Endothelial cell of umbilical vein (primary cell): ENCODE results near the gene RSF1. TPM values are rescaled to one million over a fixed set of nuclear protein-coding genes. Genes with fewer than 3 reads are reported as not detected.

Source experiments
- BruUV-seq: library from RNA; stranded (reverse); fragments of 400-500 nt; replicated peaks from 2 replicates; lab custom pipeline; 2021; lab: Mats Ljungman, UMichigan
- CTCF ChIA-PET: fragments of 300-600, 350-600 bp; sonication (Branson Sonifier 250); formaldehyde crosslinking; loops from one replicate; lab custom pipeline; 2021; ENCODE audit warnings: antibody characterized with exemption, inconsistent platforms; lab: Charles Lee
- POLR2A ChIA-PET: fragments of 300-600, 350-600 bp; sonication (Branson Sonifier 250); formaldehyde crosslinking; loops from one replicate; lab custom pipeline; 2021; ENCODE audit warnings: antibody characterized with exemption, inconsistent platforms; lab: Charles Lee
- DNase-seq: peaks from one replicate; pipeline ENCODE4 v3.0.0-alpha.2; 2011; ENCODE audit warnings: low read depth, low spot score
- FAIRE-seq: peaks from 2 replicates; lab custom pipeline; 2011; peaks lifted over from hg19 to GRCh38; lab: Jason Lieb, UNC
- H2AFZ ChIP-seq: 2 replicates; pipeline ENCODE4 v1.6.0; 2012; ENCODE audit warnings: low read depth, low read length, control low read depth, inconsistent platforms
- H3K27ac ChIP-seq: 2 replicates; pipeline ENCODE4 v1.5.1; 2011; ENCODE audit warnings: low read depth, mild to moderate bottlenecking, control low read depth, low read length, moderate library complexity; ENCODE audit not compliant: insufficient read depth
- H3K27me3 ChIP-seq, 2 experiments: 2 replicates each; pipeline versions ENCODE4 v1.6.0 to v1.6.1; 2011; ENCODE audit warnings: low read length in 2 of 2, mixed read lengths in 1 of 2; ENCODE audit not compliant: control insufficient read depth in 2 of 2, insufficient read depth in 2 of 2
- H3K36me3 ChIP-seq, 2 experiments: 2 replicates in 1 of 2; 3 replicates in 1 of 2; pipeline ENCODE4 v1.5.1; 2011; ENCODE audit warnings: low read length in 2 of 2, mild to moderate bottlenecking in 1 of 2, moderate library complexity in 1 of 2; ENCODE audit not compliant: control insufficient read depth in 2 of 2, insufficient read depth in 2 of 2; ENCODE audit errors: extremely low read depth in 1 of 2
- H3K4me1 ChIP-seq: 3 replicates; pipeline ENCODE4 v1.5.1; 2011; ENCODE audit warnings: mild to moderate bottlenecking, low read length; ENCODE audit not compliant: control insufficient read depth, insufficient read depth; ENCODE audit errors: extremely low read depth
- H3K4me2 ChIP-seq: 2 replicates; pipeline ENCODE4 v1.6.1; 2011; ENCODE audit warnings: low read length, control low read depth, mixed read lengths; ENCODE audit not compliant: insufficient read depth
- H3K4me3 ChIP-seq, 3 experiments: fragments of 200-600 bp in 1 of 3; sonication (generic), shearing (Covaris generic) in 1 of 3; replicated peaks in 1 of 3; 2 replicates each; pipeline ENCODE4 v1.5.1; 2011 to 2016; ENCODE audit warnings: control low read depth in 3 of 3, low read length in 3 of 3, mild to moderate bottlenecking in 2 of 3, inconsistent platforms in 1 of 3, low read depth in 1 of 3, moderate library complexity in 1 of 3; ENCODE audit not compliant: insufficient read depth in 1 of 3
- H3K79me2 ChIP-seq: 2 replicates; pipeline ENCODE4 v1.6.0; 2012; ENCODE audit warnings: low read length, inconsistent platforms; ENCODE audit not compliant: control insufficient read depth, insufficient read depth
- H3K9ac ChIP-seq: replicated peaks from 2 replicates; pipeline ENCODE3; 2011; ENCODE audit warnings: low read length, control low read depth; ENCODE audit not compliant: insufficient read depth; ENCODE audit errors: extremely low read depth
- H3K9me1 ChIP-seq: replicated peaks from 3 replicates; pipeline ENCODE4 v1.6.0; 2011; ENCODE audit warnings: mild to moderate bottlenecking, low read length; ENCODE audit not compliant: control insufficient read depth, insufficient read depth; ENCODE audit errors: extremely low read depth
- H3K9me3 ChIP-seq: replicated peaks from 2 replicates; pipeline ENCODE4 v1.5.1; 2012; ENCODE audit warnings: low read length, inconsistent platforms; ENCODE audit not compliant: control insufficient read depth, insufficient read depth
- H4K20me1 ChIP-seq: replicated peaks from 2 replicates; pipeline ENCODE3; 2011; ENCODE audit warnings: mild to moderate bottlenecking, low read length; ENCODE audit not compliant: control insufficient read depth, insufficient read depth; ENCODE audit errors: extremely low read depth
- EZH2 ChIP-seq: IDR thresholded peaks from 2 replicates; pipeline ENCODE4 v1.6.1; 2012; ENCODE audit warnings: borderline replicate concordance, low read depth, mild to moderate bottlenecking, moderate library complexity, low read length, inconsistent platforms; ENCODE audit not compliant: severe bottlenecking
- FOS ChIP-seq: IDR thresholded peaks from 2 replicates; pipeline ENCODE4 v1.6.1; 2011; ENCODE audit warnings: mild to moderate bottlenecking, low read length, moderate library complexity, borderline replicate concordance; ENCODE audit not compliant: insufficient read depth
- GATA2 ChIP-seq: IDR thresholded peaks from 2 replicates; pipeline ENCODE4 v1.7.0; 2011; ENCODE audit warnings: low read depth, mild to moderate bottlenecking, moderate library complexity, mixed read lengths, low read length; ENCODE audit not compliant: insufficient read length, insufficient read depth
- JUN ChIP-seq: IDR thresholded peaks from 2 replicates; pipeline ENCODE4 v1.6.1; 2011; ENCODE audit warnings: borderline replicate concordance, low read depth; ENCODE audit not compliant: insufficient read length, insufficient read depth
- MYC ChIP-seq: IDR thresholded peaks from one replicate; pipeline ENCODE4 v1.6.1; 2011; ENCODE audit warnings: mild to moderate bottlenecking, low read depth, low read length
- POLR2A ChIP-seq: IDR thresholded peaks from 2 replicates; pipeline ENCODE4 v1.6.1; 2012; ENCODE audit warnings: low read depth, mild to moderate bottlenecking, control low read depth, low read length
- POLR2AphosphoS5 ChIP-seq: IDR thresholded peaks from 2 replicates; pipeline ENCODE4 v1.6.1; 2012; ENCODE audit warnings: low read depth, mild to moderate bottlenecking, control low read depth, low read length, moderate library complexity; ENCODE audit not compliant: insufficient read depth
- dilution Hi-C: fragments of 300-500 bp; cut with MboI; formaldehyde crosslinking; loops from one replicate; pipeline ENCODE4 v1.15.0; 2019; ENCODE audit warnings: low sequenced_read_pairs; ENCODE audit not compliant: extremely low pct_ligation_motif_present
- intact Hi-C: fragments of 100-400 bp; cut with micrococcal nuclease; formaldehyde crosslinking; loops from one replicate; pipeline ENCODE4 v1.10.0; 2022
- polyA plus RNA-seq, 4 experiments: library from polyadenylated mRNA; depleted of rRNA in 3 of 4; stranded (reverse) in 3 of 4; unstranded in 1 of 4; fragments of >200 nt; gene quantifications; 2 replicates each; pipeline versions ENCODE4 v1.2.1 to v1.2.3, GENCODE V29; 2011 to 2012; ENCODE audit warnings: missing spikeins in 1 of 4
- total RNA-seq: library from RNA; stranded (reverse); gene quantifications from 2 replicates; pipeline ENCODE4 v1.2.3, GENCODE V29; 2021
- TF ChIP-seq, protein P1 (sequence below): IDR thresholded peaks from 2 replicates; pipeline ENCODE4 v1.6.1; 2011; ENCODE audit not compliant: insufficient read depth, insufficient read length
- TF ChIP-seq, protein P2 (sequence below), 2 donors: IDR thresholded peaks; 1 replicate in 1 of 2; 2 replicates in 1 of 2; pipeline ENCODE4 v1.5.1; 2011; ENCODE audit warnings: low read length in 2 of 2, mild to moderate bottlenecking in 2 of 2, moderate library complexity in 2 of 2, control low read depth in 1 of 2, inconsistent platforms in 1 of 2, low read depth in 1 of 2; ENCODE audit not compliant: insufficient read depth in 1 of 2; ENCODE audit errors: extremely low read depth in 1 of 2

The RSF1 gene
- total and polyA plus RNA-seq, 2 donors (not counting 3 experiments of a cell fraction or from before 2014, with no cell fraction given): 10.0 to 55.1 TPM

DNA sequence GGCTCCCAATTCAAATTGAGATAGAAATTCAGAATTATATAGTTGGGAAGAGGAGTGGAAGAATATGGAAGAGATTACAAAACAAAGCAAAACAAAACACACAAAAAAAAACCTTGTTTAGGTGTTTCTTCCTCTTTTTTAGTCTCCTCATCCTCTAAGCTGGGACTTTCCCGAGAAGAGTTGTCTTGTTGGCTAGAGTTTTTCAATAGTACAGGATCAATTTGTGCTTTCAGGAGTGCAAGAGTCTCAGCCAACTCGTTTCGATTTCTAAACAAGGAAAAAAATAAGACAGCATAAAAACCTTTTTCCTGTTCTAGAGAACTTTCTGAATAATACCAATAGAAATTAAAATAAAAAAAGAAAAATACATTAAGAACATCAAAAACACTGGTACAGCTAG, 95.1 kb downstream of the RSF1 start:
- no peak for TF ChIP-seq FOS
- no peak for TF ChIP-seq MYC
- TF ChIP-seq, protein P1, sequence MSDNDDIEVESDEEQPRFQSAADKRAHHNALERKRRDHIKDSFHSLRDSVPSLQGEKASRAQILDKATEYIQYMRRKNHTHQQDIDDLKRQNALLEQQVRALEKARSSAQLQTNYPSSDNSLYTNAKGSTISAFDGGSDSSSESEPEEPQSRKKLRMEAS: no peak
- no peak for TF ChIP-seq POLR2AphosphoS5
- TF ChIP-seq, protein P2, sequence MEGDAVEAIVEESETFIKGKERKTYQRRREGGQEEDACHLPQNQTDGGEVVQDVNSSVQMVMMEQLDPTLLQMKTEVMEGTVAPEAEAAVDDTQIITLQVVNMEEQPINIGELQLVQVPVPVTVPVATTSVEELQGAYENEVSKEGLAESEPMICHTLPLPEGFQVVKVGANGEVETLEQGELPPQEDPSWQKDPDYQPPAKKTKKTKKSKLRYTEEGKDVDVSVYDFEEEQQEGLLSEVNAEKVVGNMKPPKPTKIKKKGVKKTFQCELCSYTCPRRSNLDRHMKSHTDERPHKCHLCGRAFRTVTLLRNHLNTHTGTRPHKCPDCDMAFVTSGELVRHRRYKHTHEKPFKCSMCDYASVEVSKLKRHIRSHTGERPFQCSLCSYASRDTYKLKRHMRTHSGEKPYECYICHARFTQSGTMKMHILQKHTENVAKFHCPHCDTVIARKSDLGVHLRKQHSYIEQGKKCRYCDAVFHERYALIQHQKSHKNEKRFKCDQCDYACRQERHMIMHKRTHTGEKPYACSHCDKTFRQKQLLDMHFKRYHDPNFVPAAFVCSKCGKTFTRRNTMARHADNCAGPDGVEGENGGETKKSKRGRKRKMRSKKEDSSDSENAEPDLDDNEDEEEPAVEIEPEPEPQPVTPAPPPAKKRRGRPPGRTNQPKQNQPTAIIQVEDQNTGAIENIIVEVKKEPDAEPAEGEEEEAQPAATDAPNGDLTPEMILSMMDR (IDR thresholded peaks at IDR 0.05; ENCODE audit: extremely low read depth in 1 of 2, insufficient read depth in 1 of 2, low read depth in 1 of 2, low read length in 2 of 2): no peak
- no peak for TF ChIP-seq GATA2
- TF ChIP-seq EZH2: no peak
- no peak for TF ChIP-seq POLR2A
- no peak for TF ChIP-seq JUN
- intact Hi-C loops (no loop called here), dilution Hi-C loops (no loop called here)
- Histone ChIP-seq H3K9me3 (no peaks in the 10 kb centered on the region), H3K27me3 (no peaks in the 10 kb centered on the region), H3K79me2 (peaks cover 2% of the 10 kb centered on the region), H3K36me3 (peaks cover 3% of the 10 kb centered on the region in 2 experiments), H3K27ac (no peak overlapping the region), H3K9ac (no peak overlapping the region), H3K9me1 (no peaks in the 10 kb centered on the region), H4K20me1 (peaks cover 2% of the 10 kb centered on the region), H3K4me2 (no peak overlapping the region), H3K4me1 (no peaks in the 10 kb centered on the region), H2AFZ (no peak overlapping the region), H3K4me3 (no peak overlapping the region)
- no TSS peak for BruUV-seq
- FAIRE-seq (no peak), DNase-seq (no peak)
- ChIA-PET POLR2A (no interaction called here), CTCF (no interaction called here)
